K562 (cell line): ENCODE results near the gene RSPH3. TPM values are rescaled to one million over a fixed set of nuclear protein-coding genes. Genes with fewer than 3 reads are reported as not detected.

Experiments
- ARID1B ChIP-seq: fragments of 450-650 bp; IDR thresholded peaks from 2 replicates; pipeline ENCODE4 v1.6.1; 2016; ENCODE audit warnings: antibody characterized with exemption, mild to moderate bottlenecking, inconsistent platforms
- BHLHE40 ChIP-seq: IDR thresholded peaks from 2 replicates; pipeline ENCODE4 v1.6.1; 2011; ENCODE audit warnings: low read length, improper control_type of control experiment
- CBX1 ChIP-seq: sonication (generic); IDR thresholded peaks from 2 replicates; pipeline ENCODE4 v1.6.1; 2016; ENCODE audit warnings: antibody characterized with exemption, low read depth, mild to moderate bottlenecking
- CBX2 ChIP-seq: fragments of 200-600 bp; sonication (generic); IDR thresholded peaks from one replicate; pipeline ENCODE4 v1.6.1; 2012; ENCODE audit warnings: mild to moderate bottlenecking, low read length, inconsistent platforms; ENCODE audit not compliant: insufficient read depth, poor library complexity, severe bottlenecking
- FOXM1 ChIP-seq, 2 experiments: fragments of 450-650 bp in 1 of 2; sonication (generic) in 1 of 2; formaldehyde crosslinking in 1 of 2; IDR thresholded peaks; 2 replicates each; pipeline versions ENCODE4 v1.6.1 to v1.9.0; 2017 to 2022; ENCODE audit warnings: low read depth in 2 of 2, mild to moderate bottlenecking in 2 of 2, missing genetic modification reagents in 1 of 2, moderate library complexity in 1 of 2
- GATAD2B ChIP-seq: fragments of 450-650 bp; IDR thresholded peaks from 2 replicates; pipeline ENCODE4 v1.6.1; 2017; ENCODE audit warnings: mild to moderate bottlenecking, borderline replicate concordance
- HDAC2 ChIP-seq: fragments of 450-650 bp; IDR thresholded peaks from 2 replicates; pipeline ENCODE4 v1.6.1; 2016; ENCODE audit warnings: mild to moderate bottlenecking
- JUN ChIP-seq, 2 experiments: sonication (generic) in 1 of 2; formaldehyde crosslinking in 1 of 2; IDR thresholded peaks; 2 replicates each; pipeline versions ENCODE4 v1.6.1 to v1.8.0; 2012 to 2022; ENCODE audit warnings: borderline replicate concordance in 2 of 2, mild to moderate bottlenecking in 2 of 2, improper control_type of control experiment in 1 of 2, low read depth in 1 of 2, low read length in 1 of 2, missing genetic modification reagents in 1 of 2
- NCOR1 ChIP-seq: fragments of 450-650 bp; IDR thresholded peaks from 2 replicates; pipeline ENCODE4 v1.6.1; 2016; ENCODE audit warnings: mild to moderate bottlenecking, moderate library complexity
- PRPF4 ChIP-seq: fragments of 200-400 bp; formaldehyde crosslinking; IDR thresholded peaks from one replicate; pipeline ENCODE4 v1.6.1; 2017; ENCODE audit warnings: low read length, low read depth, mild to moderate bottlenecking; ENCODE audit not compliant: insufficient read depth, poor library complexity, severe bottlenecking
- PTRF ChIP-seq: fragments of 450-650 bp; IDR thresholded peaks from 2 replicates; pipeline ENCODE4 v1.6.1; 2016; ENCODE audit warnings: mild to moderate bottlenecking, missing genetic modification characterization, missing compliant biosample characterization
- SIRT6 ChIP-seq: IDR thresholded peaks from one replicate; pipeline ENCODE4 v1.6.1; 2012; ENCODE audit warnings: low read depth, mild to moderate bottlenecking, control low read depth, inconsistent platforms, low read length, moderate library complexity
- SREBF1 ChIP-seq: fragments of 150-350 bp; IDR thresholded peaks from 2 replicates; pipeline ENCODE4 v1.6.1; 2014; ENCODE audit warnings: antibody characterized with exemption, low read depth, low read length, borderline replicate concordance
- ZFPM2 ChIP-seq: fragments of 250-450 bp; sonication (Bioruptor Pico); IDR thresholded peaks from 2 replicates; pipeline ENCODE4 v1.5.1; 2022; ENCODE audit warnings: mild to moderate bottlenecking
- ZKSCAN3 ChIP-seq: fragments of 250-450 bp; sonication (Bioruptor Pico); IDR thresholded peaks from 2 replicates; pipeline ENCODE4 v1.4.0; 2020
- ZNF239 ChIP-seq: fragments of 250-450 bp; sonication (Bioruptor Pico); IDR thresholded peaks from 2 replicates; pipeline ENCODE4 v1.4.0; 2020; ENCODE audit warnings: mild to moderate bottlenecking
- ZNF695 ChIP-seq: fragments of 450-650 bp; formaldehyde crosslinking; IDR thresholded peaks from 2 replicates; pipeline ENCODE4 v1.4.0; 2020; ENCODE audit warnings: mild to moderate bottlenecking, moderate library complexity
- polyA plus RNA-seq, 8 experiments: library from polyadenylated mRNA; depleted of rRNA in 4 of 8; stranded (reverse) in 5 of 8; unstranded in 3 of 8; fragments of >200 nt; fragmentation: Nextera tagmentation in 2 of 8; fragmentation: Illumina TruSeq in 1 of 8; extraction: Ambion mirVana in 2 of 8; extraction: Trizol in 1 of 8; gene quantifications; 2 replicates each; pipeline versions ENCODE4 v1.2.1 to v1.2.3, GENCODE V29; 2011 to 2014; ENCODE audit warnings: inconsistent platforms in 1 of 8, missing spikeins in 1 of 8
- total RNA-seq, 7 experiments: library from RNA; depleted of rRNA in 6 of 7; stranded (reverse); fragments of >200 nt in 6 of 7; fragmentation: Illumina TruSeq in 2 of 7; extraction: Trizol in 2 of 7; gene quantifications; 2 replicates each; pipeline versions ENCODE4 v1.2.1 to v1.2.3, GENCODE V29; 2011 to 2021; ENCODE audit warnings: low replicate concordance in 1 of 7
- TF ChIP-seq, protein P1 (sequence below): fragments of 450-650 bp; IDR thresholded peaks from 2 replicates; pipeline ENCODE4 v1.6.1; 2017; ENCODE audit warnings: antibody characterized with exemption
- TF ChIP-seq, protein P2 (sequence below): sonication (generic); formaldehyde crosslinking; IDR thresholded peaks from 2 replicates; pipeline ENCODE4 v1.8.0; 2022; ENCODE audit warnings: mild to moderate bottlenecking, missing genetic modification reagents
- TF ChIP-seq, protein P3 (sequence below): fragments of 450-650 bp; formaldehyde crosslinking; IDR thresholded peaks from 2 replicates; pipeline ENCODE4 v1.4.0; 2020; ENCODE audit warnings: mild to moderate bottlenecking
- TF ChIP-seq, protein P4 (sequence below): fragments of 250-450 bp; sonication (Bioruptor Pico); IDR thresholded peaks from 2 replicates; pipeline ENCODE4 v1.4.0; 2020; ENCODE audit warnings: mild to moderate bottlenecking, moderate library complexity

The RSPH3 gene
- total and polyA plus RNA-seq, 9 of the 15 experiments (the other 6 are each of a cell fraction or from before 2014, with no cell fraction given): 0.52 to 2.9 (median 1.5) TPM

DNA sequence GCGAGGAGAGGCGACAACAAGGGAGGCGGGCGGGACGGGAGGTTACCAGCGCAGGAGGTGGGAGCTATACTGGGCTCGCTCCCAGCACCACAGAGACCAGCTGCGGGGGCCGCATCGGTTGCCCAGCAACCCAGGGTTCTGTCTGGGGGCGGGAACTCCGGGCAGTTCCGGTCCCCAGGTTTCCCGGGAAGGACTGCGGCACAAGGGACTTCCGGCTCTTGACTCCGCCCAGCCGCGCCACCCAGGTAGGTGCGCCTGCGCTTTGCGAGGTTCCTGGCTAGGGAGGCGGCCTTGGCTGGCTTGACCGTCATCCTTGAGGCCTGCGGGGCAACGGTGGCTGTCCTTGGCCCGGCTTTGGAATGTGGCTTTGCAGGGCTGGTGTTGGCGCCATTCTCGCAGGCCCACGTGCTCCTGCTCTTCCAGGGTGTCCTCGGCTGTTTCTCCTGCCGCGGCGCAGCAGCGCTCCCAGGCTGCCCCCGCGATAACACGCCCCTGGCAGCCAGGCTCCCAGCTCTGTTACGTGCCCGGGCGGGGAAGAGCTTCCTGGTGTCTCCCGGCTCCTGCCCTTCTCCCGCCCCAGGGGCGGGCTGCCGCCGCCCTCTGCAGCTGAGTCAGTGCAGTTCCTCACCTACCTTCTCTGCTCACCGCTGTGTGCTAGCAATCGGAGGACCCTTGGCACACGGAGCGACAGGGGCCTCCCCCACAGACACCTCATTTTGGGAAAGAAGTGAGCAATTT is at the start of gene RSPH3 (continued):
- TF ChIP-seq GATAD2B (no peak), HDAC2 (0 out of 2 replicates have a peak, but pooled peaks have one; percentile 84), PRPF4 (no peak), JUN (IDR thresholded peaks at IDR 0.05; ENCODE audit: borderline replicate concordance, low read depth, low read length) (peak; percentile 39; the same call in 1 of the 2 replicates), JUN (CRISPR knock-in tag; IDR thresholded peaks at IDR 0.05; ENCODE audit: borderline replicate concordance) (no peak), CBX2 (no peak), SREBF1 (0 out of 2 replicates have a peak, but pooled peaks have one; percentile 42), ARID1B (peak; percentile 63), NCOR1 (no peak), FOXM1 (IDR thresholded peaks at IDR 0.05; ENCODE audit: low read depth) (no peak), FOXM1 (CRISPR knock-in tag; IDR thresholded peaks at IDR 0.05; ENCODE audit: low read depth) (no peak; the same call in 1 of the 2 replicates), ZNF239 (CRISPR knock-in tag) (peak; percentile 54; the same call in 1 of the 2 replicates), ZKSCAN3 (CRISPR knock-in tag) (no peak), PTRF (tag) (no peak), BHLHE40 (peak; percentile 4; the same call in 1 of the 2 replicates), CBX1 (peak; percentile 90; the same call in 1 of the 2 replicates), ZFPM2 (CRISPR knock-in tag) (no peak), ZNF695 (CRISPR knock-in tag) (no peak), SIRT6 (no peak)
- TF ChIP-seq, protein P1, sequence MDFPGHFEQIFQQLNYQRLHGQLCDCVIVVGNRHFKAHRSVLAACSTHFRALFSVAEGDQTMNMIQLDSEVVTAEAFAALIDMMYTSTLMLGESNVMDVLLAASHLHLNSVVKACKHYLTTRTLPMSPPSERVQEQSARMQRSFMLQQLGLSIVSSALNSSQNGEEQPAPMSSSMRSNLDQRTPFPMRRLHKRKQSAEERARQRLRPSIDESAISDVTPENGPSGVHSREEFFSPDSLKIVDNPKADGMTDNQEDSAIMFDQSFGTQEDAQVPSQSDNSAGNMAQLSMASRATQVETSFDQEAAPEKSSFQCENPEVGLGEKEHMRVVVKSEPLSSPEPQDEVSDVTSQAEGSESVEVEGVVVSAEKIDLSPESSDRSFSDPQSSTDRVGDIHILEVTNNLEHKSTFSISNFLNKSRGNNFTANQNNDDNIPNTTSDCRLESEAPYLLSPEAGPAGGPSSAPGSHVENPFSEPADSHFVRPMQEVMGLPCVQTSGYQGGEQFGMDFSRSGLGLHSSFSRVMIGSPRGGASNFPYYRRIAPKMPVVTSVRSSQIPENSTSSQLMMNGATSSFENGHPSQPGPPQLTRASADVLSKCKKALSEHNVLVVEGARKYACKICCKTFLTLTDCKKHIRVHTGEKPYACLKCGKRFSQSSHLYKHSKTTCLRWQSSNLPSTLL: no peak
- TF ChIP-seq, protein P2, sequence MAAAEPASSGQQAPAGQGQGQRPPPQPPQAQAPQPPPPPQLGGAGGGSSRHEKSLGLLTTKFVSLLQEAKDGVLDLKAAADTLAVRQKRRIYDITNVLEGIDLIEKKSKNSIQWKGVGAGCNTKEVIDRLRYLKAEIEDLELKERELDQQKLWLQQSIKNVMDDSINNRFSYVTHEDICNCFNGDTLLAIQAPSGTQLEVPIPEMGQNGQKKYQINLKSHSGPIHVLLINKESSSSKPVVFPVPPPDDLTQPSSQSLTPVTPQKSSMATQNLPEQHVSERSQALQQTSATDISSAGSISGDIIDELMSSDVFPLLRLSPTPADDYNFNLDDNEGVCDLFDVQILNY (CRISPR knock-in tag): peak; percentile 94
- TF ChIP-seq, protein P3, sequence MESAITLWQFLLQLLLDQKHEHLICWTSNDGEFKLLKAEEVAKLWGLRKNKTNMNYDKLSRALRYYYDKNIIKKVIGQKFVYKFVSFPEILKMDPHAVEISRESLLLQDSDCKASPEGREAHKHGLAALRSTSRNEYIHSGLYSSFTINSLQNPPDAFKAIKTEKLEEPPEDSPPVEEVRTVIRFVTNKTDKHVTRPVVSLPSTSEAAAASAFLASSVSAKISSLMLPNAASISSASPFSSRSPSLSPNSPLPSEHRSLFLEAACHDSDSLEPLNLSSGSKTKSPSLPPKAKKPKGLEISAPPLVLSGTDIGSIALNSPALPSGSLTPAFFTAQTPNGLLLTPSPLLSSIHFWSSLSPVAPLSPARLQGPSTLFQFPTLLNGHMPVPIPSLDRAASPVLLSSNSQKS: no peak
- TF ChIP-seq, protein P4, sequence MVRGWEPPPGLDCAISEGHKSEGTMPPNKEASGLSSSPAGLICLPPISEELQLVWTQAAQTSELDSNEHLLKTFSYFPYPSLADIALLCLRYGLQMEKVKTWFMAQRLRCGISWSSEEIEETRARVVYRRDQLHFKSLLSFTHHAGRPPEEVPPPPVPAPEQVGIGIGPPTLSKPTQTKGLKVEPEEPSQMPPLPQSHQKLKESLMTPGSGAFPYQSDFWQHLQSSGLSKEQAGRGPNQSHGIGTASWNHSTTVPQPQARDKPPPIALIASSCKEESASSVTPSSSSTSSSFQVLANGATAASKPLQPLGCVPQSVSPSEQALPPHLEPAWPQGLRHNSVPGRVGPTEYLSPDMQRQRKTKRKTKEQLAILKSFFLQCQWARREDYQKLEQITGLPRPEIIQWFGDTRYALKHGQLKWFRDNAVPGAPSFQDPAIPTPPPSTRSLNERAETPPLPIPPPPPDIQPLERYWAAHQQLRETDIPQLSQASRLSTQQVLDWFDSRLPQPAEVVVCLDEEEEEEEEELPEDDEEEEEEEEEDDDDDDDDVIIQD: peak; percentile 77; the same call in 1 of the 2 replicates
